Peyer's patch (tissue), 4 donors: ENCODE measurements around the gene RTL5. TPM values are rescaled to one million over a fixed set of nuclear protein-coding genes. Genes with fewer than 3 reads are reported as not detected.

ENCODE experiments used
- DNase-seq, 3 donors: peaks; one replicate each; pipeline ENCODE4 v3.0.0-alpha.2; 2017 to 2019
- H3K27ac ChIP-seq, 4 donors: fragments of 200-600 bp; sonication (generic); one replicate each; pipeline ENCODE4 v1.5.1; 2016 to 2019
- H3K27me3 ChIP-seq, 2 donors: fragments of 200-600 bp; sonication (generic); one replicate each; pipeline ENCODE4 v1.5.1; 2019
- H3K36me3 ChIP-seq, 3 donors: fragments of 200-600 bp; sonication (generic); one replicate each; pipeline ENCODE4 v1.5.1; 2016 to 2019
- H3K4me1 ChIP-seq, 4 donors: fragments of 200-600 bp; sonication (generic); one replicate each; pipeline ENCODE4 v1.5.1; 2016 to 2019
- H3K4me3 ChIP-seq, 4 donors: fragments of 200-600 bp; sonication (generic); 1 replicate in 3 of 4; 2 replicates in 1 of 4; pipeline ENCODE4 v1.5.1; 2016 to 2019; ENCODE audit warnings: mild to moderate bottlenecking in 1 of 4
- H3K9me3 ChIP-seq, 4 donors: fragments of 200-600 bp; sonication (generic); one replicate each; pipeline ENCODE4 v1.5.1; 2016 to 2019; ENCODE audit warnings: mild to moderate bottlenecking in 1 of 4
- CTCF ChIP-seq, 6 experiments: fragments of 450-650 bp in 4 of 6; fragments of 200-600 bp in 2 of 6; sonication (generic) in 1 of 6; IDR thresholded peaks; one replicate each; pipeline ENCODE4 v1.5.1; 2017 to 2019; ENCODE audit warnings: antibody characterized with exemption in 6 of 6, mild to moderate bottlenecking in 3 of 6, moderate library complexity in 1 of 6
- POLR2A ChIP-seq, 2 donors: fragments of 450-650 bp; IDR thresholded peaks; one replicate each; pipeline ENCODE4 v1.5.1; 2017; ENCODE audit warnings: antibody characterized with exemption in 2 of 2, mild to moderate bottlenecking in 2 of 2, moderate library complexity in 2 of 2
- total RNA-seq, 4 donors: library from RNA; depleted of rRNA; stranded (reverse); fragments of >200 nt; gene quantifications; one replicate each; pipeline ENCODE4 v1.1.0, GENCODE V29; 2016

Gene RTL5
- total RNA-seq, 4 donors from 2014 or later, result 0.18 to 1.7 (median 1.4) TPM

DNA sequence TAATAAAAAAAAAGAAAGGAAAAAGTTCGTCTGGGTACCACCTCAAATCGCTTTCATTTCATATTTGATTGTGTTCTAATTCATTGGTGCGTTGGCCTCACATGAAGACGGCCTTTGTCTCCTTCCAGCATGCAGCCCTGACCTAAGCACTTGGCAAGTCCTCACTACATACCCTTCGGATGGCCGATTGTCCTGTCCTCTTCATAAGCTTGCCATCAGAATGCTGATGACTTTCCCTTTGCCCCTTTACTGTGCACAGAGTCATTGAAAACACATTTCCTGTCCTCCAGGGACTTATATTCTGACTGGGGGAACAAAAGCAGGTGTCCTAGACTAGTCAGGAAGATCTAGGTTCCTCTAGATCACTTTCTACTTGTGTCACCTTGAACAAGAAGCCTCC is 43.0 kb downstream of the RTL5 start:
- Histone ChIP-seq H3K27me3 (no peaks in the 10 kb centered on the region), H3K27ac (no peak overlapping the region), H3K4me1 (no peaks in the 10 kb centered on the region), H3K4me3 (no peak overlapping the region), H3K36me3 (no peaks in the 10 kb centered on the region), H3K9me3 (no peaks in the 10 kb centered on the region)
- no peak for TF ChIP-seq POLR2A (IDR thresholded peaks at IDR 0.05)
- TF ChIP-seq CTCF (IDR thresholded peaks at IDR 0.05), result no peak
- DNase-seq, result no peak

- Histone ChIP-seq H3K9me3 (no peaks in the 10 kb centered on the region), H3K27ac (no peak overlapping the region), H3K36me3 (no peaks in the 10 kb centered on the region), H3K27me3 (no peaks in the 10 kb centered on the region), H3K4me3 (no peak overlapping the region), H3K4me1 (no peaks in the 10 kb centered on the region)
- DNase-seq, result no peak
- no peak for TF ChIP-seq CTCF (IDR thresholded peaks at IDR 0.05)
- no peak for TF ChIP-seq POLR2A (IDR thresholded peaks at IDR 0.05)
These were observed 44.7 kb downstream of the RTL5 start for GRCh38 chrX:72086995-72087394.

DNA sequence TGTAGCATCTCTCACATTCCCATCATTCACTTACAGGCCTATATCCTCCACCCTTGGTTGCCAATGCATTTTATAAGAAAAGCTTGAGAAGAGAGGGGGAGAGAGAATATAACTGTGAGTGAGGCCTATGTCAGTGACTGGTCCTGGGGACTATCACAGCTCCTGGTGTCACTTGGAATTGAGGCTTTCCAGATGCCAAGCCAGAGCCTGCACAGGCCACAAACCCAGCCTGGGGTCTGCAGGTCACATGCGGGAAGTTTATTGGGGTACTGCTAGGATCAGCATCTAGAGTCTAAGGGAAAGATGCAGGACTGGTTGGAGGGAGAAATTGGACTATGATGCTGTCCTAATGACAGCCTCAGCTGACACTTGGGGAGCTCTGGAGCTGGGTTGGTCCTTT is 47.6 kb downstream of the RTL5 start:
- no peak for TF ChIP-seq POLR2A (IDR thresholded peaks at IDR 0.05)
- no peak for TF ChIP-seq CTCF (IDR thresholded peaks at IDR 0.05)

DNA sequence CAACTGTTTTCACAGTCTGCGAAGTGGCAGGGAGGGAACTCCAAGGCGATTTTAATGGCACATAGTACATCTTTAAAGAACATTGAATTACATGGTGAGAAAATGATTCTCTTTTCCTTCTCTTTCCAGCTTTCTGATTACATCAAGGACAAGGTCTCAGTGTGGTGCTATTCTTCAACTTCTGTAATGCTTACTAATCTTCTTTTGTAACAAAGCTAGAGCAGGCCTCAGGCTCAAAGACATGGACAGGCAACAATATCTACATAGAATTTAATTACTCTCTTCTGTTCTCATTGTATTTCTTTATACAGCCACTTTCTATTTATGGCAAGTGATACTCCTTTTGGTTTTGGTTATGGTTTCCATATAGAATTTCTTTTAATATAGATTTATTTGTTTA is 48.4 kb downstream of the RTL5 start:
- no peak overlapping the region for H3K4me3 ChIP-seq
- no peaks in the 10 kb centered on the region for H3K27me3 ChIP-seq
- H3K4me1 ChIP-seq, result no peaks in the 10 kb centered on the region
- no peaks in the 10 kb centered on the region for H3K9me3 ChIP-seq
- no peak for TF ChIP-seq CTCF (IDR thresholded peaks at IDR 0.05)
- no peak for TF ChIP-seq POLR2A (IDR thresholded peaks at IDR 0.05)
- H3K36me3 ChIP-seq, result no peaks in the 10 kb centered on the region
- H3K27ac ChIP-seq, result no peak overlapping the region
- no peak for DNase-seq

More for the DNA sequence above, 47.6 kb downstream of the RTL5 start:
- Histone ChIP-seq H3K27me3 (no peaks in the 10 kb centered on the region), H3K9me3 (no peaks in the 10 kb centered on the region), H3K4me1 (no peaks in the 10 kb centered on the region), H3K27ac (no peak overlapping the region), H3K36me3 (no peaks in the 10 kb centered on the region), H3K4me3 (no peak overlapping the region)
- DNase-seq, result no peak

GRCh38 chrX:72081605-72082320 is 50.0 kb downstream of the RTL5 start:
- H3K4me1 ChIP-seq, result no peaks in the 10 kb centered on the region
- no peaks in the 10 kb centered on the region for H3K27me3 ChIP-seq
- TF ChIP-seq CTCF (IDR thresholded peaks at IDR 0.05), result no peak
- no peak for TF ChIP-seq POLR2A (IDR thresholded peaks at IDR 0.05)
- H3K36me3 ChIP-seq, result no peaks in the 10 kb centered on the region
- H3K27ac ChIP-seq, result no peak overlapping the region
- no peak overlapping the region for H3K4me3 ChIP-seq
- DNase-seq, result no peak
- no peaks in the 10 kb centered on the region for H3K9me3 ChIP-seq
